HL-60 (cell line): ENCODE results near the gene ITPRIP.

Source experiments
- DNase-seq, 2 experiments: peaks; one replicate each; pipeline ENCODE4 v3.0.0-alpha.2; 2010 to 2020; ENCODE audit warnings: low read depth in 1 of 2, low spot score in 1 of 2
- H3K27ac ChIP-seq: fragments of 250-450 bp; sonication (Bioruptor Pico); replicated peaks from 2 replicates; pipeline ENCODE4 v1.5.1; 2020; ENCODE audit warnings: mild to moderate bottlenecking, moderate library complexity
- H3K27me3 ChIP-seq: fragments of 250-450 bp; sonication (Bioruptor Pico); 2 replicates; pipeline ENCODE4 v1.5.1; 2021; ENCODE audit warnings: mild to moderate bottlenecking, moderate library complexity; ENCODE audit not compliant: insufficient read depth, poor library complexity, severe bottlenecking
- H3K4me3 ChIP-seq: replicated peaks from 2 replicates; pipeline ENCODE4 v1.5.1; 2011; ENCODE audit warnings: mild to moderate bottlenecking, control low read depth, low read length; ENCODE audit not compliant: insufficient read depth
- CTCF ChIP-seq: IDR thresholded peaks from one replicate; pipeline ENCODE4 v1.5.1; 2011; ENCODE audit warnings: low read length, control low read depth, inconsistent platforms; ENCODE audit not compliant: insufficient read depth
- GABPA ChIP-seq: IDR thresholded peaks from 2 replicates; pipeline ENCODE4 v1.6.1; 2012; ENCODE audit warnings: low read depth
- POLR2AphosphoS5 ChIP-seq: IDR thresholded peaks from 2 replicates; pipeline ENCODE4 v1.6.1; 2012; ENCODE audit warnings: low read depth
- REST ChIP-seq: IDR thresholded peaks from 2 replicates; pipeline ENCODE4 v1.6.1; 2012; ENCODE audit warnings: low read depth; ENCODE audit not compliant: insufficient replicate concordance
- SPI1 ChIP-seq: IDR thresholded peaks from 2 replicates; pipeline ENCODE4 v1.6.1; 2012; ENCODE audit warnings: low read depth, mild to moderate bottlenecking, borderline replicate concordance

ITPRIP gene

DNA sequence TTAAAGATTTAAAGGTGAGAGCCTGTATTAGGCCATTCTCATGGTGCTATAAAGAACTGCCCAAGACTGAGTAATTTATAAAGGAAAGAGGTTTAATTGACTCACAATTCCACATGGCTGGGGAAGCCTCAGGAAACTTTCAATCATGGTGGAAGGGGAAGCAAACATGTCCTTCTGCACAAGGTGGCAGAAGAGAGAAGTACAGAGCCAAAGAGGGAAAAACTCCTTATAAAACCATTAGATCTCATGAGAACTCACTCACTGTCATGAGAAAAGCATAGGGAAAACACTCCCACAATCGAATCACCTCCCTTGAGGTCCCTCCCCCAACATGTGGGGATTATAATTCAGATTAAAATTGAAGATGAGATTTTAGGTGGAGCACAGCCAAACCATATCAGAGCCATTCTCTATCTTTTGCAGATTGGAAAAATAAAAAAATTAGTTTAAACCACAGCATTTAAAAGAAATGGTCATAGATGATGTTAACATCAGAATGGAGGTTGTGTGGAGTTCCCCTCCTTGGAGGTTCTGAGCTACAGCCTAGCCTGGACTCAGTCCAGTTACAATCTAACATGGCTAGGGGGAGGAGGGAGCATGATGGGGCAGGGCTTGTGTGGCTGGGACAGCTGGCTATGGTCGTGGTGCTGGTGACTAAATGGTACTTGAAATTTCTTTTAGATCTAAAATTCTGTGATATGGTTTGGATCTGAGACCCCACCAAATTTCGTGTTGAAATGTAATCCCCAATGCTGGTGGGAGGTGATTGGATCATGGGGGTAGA is 36.2 kb downstream of the ITPRIP start:
- no peak overlapping the region for H3K4me3 ChIP-seq
- no peaks in the 10 kb centered on the region for H3K27me3 ChIP-seq
- DNase-seq = no peak
- H3K27ac ChIP-seq = no peak overlapping the region
- no peak for TF ChIP-seq REST
- no peak for TF ChIP-seq POLR2AphosphoS5
- no peak for TF ChIP-seq CTCF
- no peak for TF ChIP-seq SPI1
- TF ChIP-seq GABPA = no peak

GRCh38 chr10:104300736-104301292 is 37.5 kb downstream of the ITPRIP start:
- no peaks in the 10 kb centered on the region for H3K27me3 ChIP-seq
- no peak overlapping the region for H3K27ac ChIP-seq
- TF ChIP-seq CTCF = no peak
- no peak for TF ChIP-seq POLR2AphosphoS5
- TF ChIP-seq REST = no peak
- no peak for TF ChIP-seq SPI1
- no peak for TF ChIP-seq GABPA
- no peak overlapping the region for H3K4me3 ChIP-seq
- no peak for DNase-seq

- H3K27ac ChIP-seq = no peak overlapping the region
- TF ChIP-seq REST (no peak), CTCF (no peak), POLR2AphosphoS5 (no peak), SPI1 (no peak), GABPA (no peak)
- no peak for DNase-seq
- H3K27me3 ChIP-seq = no peaks in the 10 kb centered on the region
- no peak overlapping the region for H3K4me3 ChIP-seq
Observed at GRCh38 chr10:104300002-104300735, 38.1 kb downstream of the ITPRIP start.
